Activated T-cell treated with anti-CD3 and anti-CD28 coated beads, Interleukin-2, amount 50 U/mL, for 48 hours (primary cell): ENCODE data around the gene PTCHD1.

Experiments
- DNase-seq, 2 experiments: peaks; one replicate each; pipeline ENCODE4 v3.0.0-alpha.2; 2020

The PTCHD1 gene

DNA sequence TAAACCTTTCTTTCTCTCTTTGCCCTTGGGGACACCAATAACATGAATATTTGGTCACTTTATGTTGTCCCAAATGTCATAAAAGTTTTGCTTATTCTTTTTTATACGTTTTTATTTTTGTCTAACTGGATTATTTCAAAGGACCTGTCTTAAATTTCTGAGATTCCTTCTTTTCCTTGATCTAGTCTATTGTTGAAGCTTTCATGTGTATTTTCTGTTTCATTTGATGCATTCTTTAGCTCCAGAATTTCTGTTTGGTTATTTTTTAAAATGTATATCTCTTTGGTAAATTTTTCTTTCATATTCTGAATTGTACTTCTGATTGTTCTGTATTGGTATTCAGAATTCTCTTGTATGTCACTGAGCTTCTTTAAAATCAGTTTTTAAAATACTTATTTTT, 88.3 kb downstream of the PTCHD1 start:
- no peak for DNase-seq

DNA sequence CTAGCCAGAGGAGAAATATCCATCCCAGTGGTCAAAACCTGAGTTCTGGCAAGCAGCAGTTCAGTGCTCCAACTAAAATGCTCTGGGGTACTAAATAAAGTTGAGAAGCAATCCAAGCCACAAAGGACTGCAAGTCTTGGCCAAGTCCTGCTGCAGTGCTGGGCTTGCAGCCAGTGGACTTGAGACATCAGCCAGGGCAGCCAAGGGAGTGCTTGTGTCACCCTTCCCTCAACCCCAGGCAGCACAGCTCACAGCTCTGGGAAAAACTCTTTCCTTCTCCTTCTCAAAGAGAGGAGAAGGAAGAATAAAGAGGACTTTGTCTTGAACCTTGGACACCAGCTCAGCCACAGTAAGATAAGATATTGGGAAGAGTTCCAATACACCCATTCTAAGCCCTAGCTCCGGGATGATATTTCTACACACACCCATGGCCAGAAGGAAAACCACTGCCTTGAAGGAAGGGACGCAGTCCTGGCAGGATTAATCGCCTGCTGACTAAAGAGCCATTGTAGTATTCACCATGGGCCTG, 99.8 kb downstream of the PTCHD1 start:
- DNase-seq: no peak

GRCh38 chrX:23435108-23435507, 100.5 kb downstream of the PTCHD1 start:
- no peak for DNase-seq

GRCh38 chrX:23435575-23435974, 100.9 kb downstream of the PTCHD1 start:
- DNase-seq: no peak

GRCh38 chrX:23436875-23437274, 102.2 kb downstream of the PTCHD1 start:
- DNase-seq: no peak

DNA sequence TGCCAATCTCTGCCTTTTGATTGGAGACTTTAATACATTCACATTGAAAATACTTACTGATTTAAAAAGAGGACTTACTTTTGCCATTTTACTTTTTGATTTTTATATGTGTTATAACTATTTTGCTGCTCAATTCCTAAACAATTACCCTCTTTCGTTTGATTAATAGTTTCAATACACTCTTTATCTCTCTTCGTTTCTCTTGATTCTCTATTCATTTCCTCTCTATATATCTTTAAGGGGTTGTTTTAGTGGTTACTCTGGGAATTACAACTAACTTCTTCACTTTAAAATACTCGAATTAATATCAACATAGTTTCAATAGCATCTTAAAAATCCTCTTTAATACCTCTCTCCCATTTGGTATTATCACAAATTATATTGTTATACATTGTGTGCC, 116.6 kb downstream of the PTCHD1 start:
- no peak for DNase-seq
